Measurements from ENCODE around the gene MEGF9. TPM values are rescaled to one million over a fixed set of nuclear protein-coding genes. Genes with fewer than 3 reads are reported as not detected.

Gene MEGF9
- total RNA-seq, 3 donors from 2014 or later = 22.0 to 30.3 (median 27.2) TPM

DNA sequence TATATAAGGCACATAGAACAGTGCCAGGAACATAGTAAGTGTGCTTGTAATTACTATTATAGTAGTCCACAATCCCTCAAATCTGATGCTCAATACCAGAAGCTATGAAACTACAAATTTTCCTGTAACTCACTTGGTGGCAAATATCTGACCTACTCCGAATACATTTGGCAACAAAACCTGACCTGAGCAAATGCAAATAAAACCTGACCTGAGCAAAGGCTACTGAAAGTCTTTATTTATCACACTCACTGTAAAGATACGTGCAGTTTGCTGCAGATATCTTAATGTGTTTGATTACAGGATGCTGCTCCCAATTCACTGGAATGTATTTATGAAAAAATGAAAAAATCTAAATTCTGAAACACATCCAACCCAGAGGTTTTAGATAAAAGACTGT lies 7.1 kb downstream of the MEGF9 start:
- H3K36me3 ChIP-seq = no peaks in the 10 kb centered on the region
- H3K9me3 ChIP-seq = no peaks in the 10 kb centered on the region
- H3K4me1 ChIP-seq = no peaks in the 10 kb centered on the region
- DNase-seq (ENCODE audit: low spot score in 2 of 2) = no peak
- no peak overlapping the region for H3K27ac ChIP-seq
- H3K4me3 ChIP-seq = no peak overlapping the region
- no peak for TF ChIP-seq POLR2A (IDR thresholded peaks at IDR 0.05)
- TF ChIP-seq, protein P1, sequence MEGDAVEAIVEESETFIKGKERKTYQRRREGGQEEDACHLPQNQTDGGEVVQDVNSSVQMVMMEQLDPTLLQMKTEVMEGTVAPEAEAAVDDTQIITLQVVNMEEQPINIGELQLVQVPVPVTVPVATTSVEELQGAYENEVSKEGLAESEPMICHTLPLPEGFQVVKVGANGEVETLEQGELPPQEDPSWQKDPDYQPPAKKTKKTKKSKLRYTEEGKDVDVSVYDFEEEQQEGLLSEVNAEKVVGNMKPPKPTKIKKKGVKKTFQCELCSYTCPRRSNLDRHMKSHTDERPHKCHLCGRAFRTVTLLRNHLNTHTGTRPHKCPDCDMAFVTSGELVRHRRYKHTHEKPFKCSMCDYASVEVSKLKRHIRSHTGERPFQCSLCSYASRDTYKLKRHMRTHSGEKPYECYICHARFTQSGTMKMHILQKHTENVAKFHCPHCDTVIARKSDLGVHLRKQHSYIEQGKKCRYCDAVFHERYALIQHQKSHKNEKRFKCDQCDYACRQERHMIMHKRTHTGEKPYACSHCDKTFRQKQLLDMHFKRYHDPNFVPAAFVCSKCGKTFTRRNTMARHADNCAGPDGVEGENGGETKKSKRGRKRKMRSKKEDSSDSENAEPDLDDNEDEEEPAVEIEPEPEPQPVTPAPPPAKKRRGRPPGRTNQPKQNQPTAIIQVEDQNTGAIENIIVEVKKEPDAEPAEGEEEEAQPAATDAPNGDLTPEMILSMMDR (IDR thresholded peaks at IDR 0.05) = no peak
- no peak for TF ChIP-seq POLR2AphosphoS5 (IDR thresholded peaks at IDR 0.05)
- H3K27me3 ChIP-seq = no peaks in the 10 kb centered on the region
- intact Hi-C loops (cut with DNase I; ENCODE audit: low total_unique reads) = no loop called here

DNA sequence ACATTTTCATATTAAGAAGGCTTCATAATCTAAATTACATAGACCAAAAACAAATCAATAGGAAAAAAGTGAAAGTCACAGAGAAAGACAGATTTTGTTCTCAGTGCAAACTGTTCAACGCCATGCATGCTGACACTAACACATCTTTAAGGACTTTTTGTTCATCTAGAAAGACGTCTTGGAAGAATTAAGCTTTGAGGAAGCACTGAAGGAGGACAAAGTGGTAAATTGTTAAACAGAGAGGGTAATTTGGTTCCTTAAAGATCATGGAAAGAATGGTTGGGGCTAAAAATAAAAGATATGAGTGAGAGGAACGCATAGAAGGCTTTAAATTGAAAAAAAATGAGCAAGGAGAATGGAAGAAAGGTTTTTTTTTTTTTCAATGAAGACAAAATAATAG lies 9.1 kb downstream of the MEGF9 start:
- intact Hi-C loops (cut with DNase I; ENCODE audit: low total_unique reads) = no loop called here
- Histone ChIP-seq H3K36me3 (no peaks in the 10 kb centered on the region), H3K4me1 (no peaks in the 10 kb centered on the region), H3K9me3 (no peaks in the 10 kb centered on the region), H3K4me3 (no peak overlapping the region), H3K27ac (no peak overlapping the region), H3K27me3 (no peaks in the 10 kb centered on the region)
- TF ChIP-seq POLR2A (IDR thresholded peaks at IDR 0.05) (no peak), POLR2AphosphoS5 (IDR thresholded peaks at IDR 0.05) (no peak)
- TF ChIP-seq, protein P1 (IDR thresholded peaks at IDR 0.05) = no peak
- DNase-seq (ENCODE audit: low spot score in 2 of 2) = no peak

DNA sequence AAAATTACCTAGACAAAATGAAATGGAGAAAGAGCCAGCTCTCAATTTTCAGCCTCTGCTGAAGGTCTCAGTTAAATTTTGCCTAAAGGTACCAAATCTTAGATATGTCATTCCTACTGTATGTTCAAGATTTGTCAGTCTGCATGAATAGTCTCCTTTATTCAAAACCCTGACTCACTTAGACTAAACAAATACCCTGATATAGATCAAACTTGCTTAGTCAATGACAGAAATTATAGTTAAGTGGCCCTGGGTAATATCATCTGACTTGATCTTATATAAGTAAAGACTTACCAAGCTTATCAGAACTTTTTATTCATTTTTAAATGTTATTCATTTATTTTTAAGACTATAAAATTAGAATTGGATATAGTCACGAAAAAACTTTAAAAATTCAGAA lies 12.2 kb downstream of the MEGF9 start:
- Histone ChIP-seq H3K9me3 (no peaks in the 10 kb centered on the region), H3K27ac (no peak overlapping the region), H3K4me3 (no peak overlapping the region), H3K36me3 (no peaks in the 10 kb centered on the region), H3K27me3 (no peaks in the 10 kb centered on the region), H3K4me1 (no peaks in the 10 kb centered on the region)
- no peak for DNase-seq (ENCODE audit: low spot score in 2 of 2)
- TF ChIP-seq POLR2AphosphoS5 (IDR thresholded peaks at IDR 0.05) (no peak), POLR2A (IDR thresholded peaks at IDR 0.05) (no peak)
- TF ChIP-seq, protein P1 (IDR thresholded peaks at IDR 0.05) = no peak
- intact Hi-C loops (cut with DNase I; ENCODE audit: low total_unique reads) = no loop called here

DNA sequence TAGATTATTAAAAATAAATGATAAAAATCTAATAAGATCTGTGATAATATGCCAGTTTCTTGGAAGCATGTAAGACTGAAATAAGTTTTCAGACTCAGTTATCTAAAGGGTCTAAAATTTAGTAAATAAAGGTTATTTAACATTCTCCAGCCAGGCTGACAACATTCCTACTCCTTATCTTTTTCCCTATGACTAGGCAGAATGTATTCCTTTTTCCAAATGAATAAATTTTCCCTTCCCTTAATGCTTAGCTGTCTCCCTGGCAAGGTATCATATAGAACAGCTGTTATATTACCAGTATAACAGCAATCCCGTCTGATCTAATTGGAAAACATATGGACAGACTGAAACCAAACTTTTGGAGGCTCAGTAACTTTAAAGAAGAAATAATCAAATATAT lies 13.0 kb downstream of the MEGF9 start:
- intact Hi-C loops (cut with DNase I; ENCODE audit: low total_unique reads) = no loop called here
- no peak for DNase-seq (ENCODE audit: low spot score in 2 of 2)
- TF ChIP-seq POLR2AphosphoS5 (IDR thresholded peaks at IDR 0.05) (no peak), POLR2A (IDR thresholded peaks at IDR 0.05) (no peak)
- TF ChIP-seq, protein P1 (IDR thresholded peaks at IDR 0.05) = no peak
- Histone ChIP-seq H3K27ac (no peak overlapping the region), H3K4me1 (no peaks in the 10 kb centered on the region), H3K9me3 (no peaks in the 10 kb centered on the region), H3K36me3 (no peaks in the 10 kb centered on the region), H3K4me3 (no peak overlapping the region), H3K27me3 (no peaks in the 10 kb centered on the region)

DNA sequence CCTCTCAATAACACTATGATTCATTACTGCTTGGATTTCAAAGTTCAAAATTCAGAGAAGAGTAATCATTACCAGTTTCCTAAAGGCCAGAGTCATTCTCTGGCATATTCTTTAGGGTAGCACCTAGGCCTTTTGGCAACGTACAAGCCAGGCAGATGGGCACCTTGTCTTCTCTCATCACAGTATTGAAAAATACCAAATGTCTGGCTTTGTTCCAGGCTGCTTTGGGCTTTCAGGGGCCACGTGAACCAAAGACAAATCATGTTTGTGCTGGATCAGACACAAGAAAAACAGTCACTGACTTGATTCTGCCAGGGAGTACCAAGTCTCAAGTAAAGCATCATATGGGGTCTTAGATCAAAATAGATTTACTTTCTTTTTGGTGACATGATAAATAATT lies 15.5 kb downstream of the MEGF9 start:
- Histone ChIP-seq H3K36me3 (no peaks in the 10 kb centered on the region), H3K27me3 (no peaks in the 10 kb centered on the region), H3K27ac (no peak overlapping the region), H3K9me3 (no peaks in the 10 kb centered on the region), H3K4me1 (no peaks in the 10 kb centered on the region), H3K4me3 (no peak overlapping the region)
- TF ChIP-seq, protein P1 (IDR thresholded peaks at IDR 0.05) = no peak
- TF ChIP-seq POLR2A (IDR thresholded peaks at IDR 0.05) = no peak
- no peak for TF ChIP-seq POLR2AphosphoS5 (IDR thresholded peaks at IDR 0.05)
- intact Hi-C loops (cut with DNase I; ENCODE audit: low total_unique reads) = no loop called here
- DNase-seq (ENCODE audit: low spot score in 2 of 2) = no peak
